HEK293 (cell line): ENCODE results near the gene DPP6.

ENCODE experiments used
- ZBTB1 ChIP-seq: fragments of 450-650 bp; formaldehyde crosslinking; IDR thresholded peaks from 2 replicates; pipeline ENCODE4 v1.5.1; 2016; ENCODE audit warnings: missing biosample characterization, missing genetic modification characterization
- ZNF555 ChIP-seq: fragments of 450-650 bp; formaldehyde crosslinking; conservative IDR thresholded peaks from 2 replicates; pipeline ENCODE4 v1.5.1; 2017; ENCODE audit warnings: missing biosample characterization, mild to moderate bottlenecking, missing genetic modification characterization, inconsistent platforms
- ZNF677 ChIP-seq: fragments of 450-650 bp; IDR thresholded peaks from 2 replicates; pipeline ENCODE4 v1.5.0; 2018; ENCODE audit warnings: missing biosample characterization, mild to moderate bottlenecking, missing genetic modification characterization, moderate library complexity
- TF ChIP-seq, protein P1 (sequence below): fragments of 450-650 bp; formaldehyde crosslinking; IDR thresholded peaks from 2 replicates; pipeline ENCODE4 v1.5.1; 2016; ENCODE audit warnings: missing biosample characterization, missing genetic modification characterization

DNA sequence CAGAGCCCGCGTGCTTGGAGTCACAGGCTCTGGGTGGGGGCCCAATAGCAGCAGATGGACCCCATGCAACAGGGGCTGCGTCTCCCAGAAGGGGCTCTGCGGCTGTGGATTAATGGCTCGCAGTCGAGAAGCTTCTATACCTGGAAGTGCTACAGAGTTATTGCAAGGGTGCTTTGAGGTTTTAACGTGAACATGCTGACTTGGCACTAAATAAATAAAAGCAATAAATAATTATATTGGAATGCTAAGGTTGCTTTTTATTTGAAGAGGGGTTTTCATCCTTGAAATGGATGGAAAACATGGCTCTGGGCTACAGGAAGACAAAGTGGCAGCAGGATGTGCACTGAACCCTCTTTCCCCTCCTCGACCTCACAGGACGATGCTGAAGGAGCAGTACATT lies 828.3 kb downstream of the DPP6 start:
- TF ChIP-seq ZNF555 (tag by site-specific recombination), result no peak
- TF ChIP-seq ZBTB1 (tag by site-specific recombination), result no peak
- no peak for TF ChIP-seq ZNF677 (tag by site-specific recombination)
- TF ChIP-seq, protein P1, sequence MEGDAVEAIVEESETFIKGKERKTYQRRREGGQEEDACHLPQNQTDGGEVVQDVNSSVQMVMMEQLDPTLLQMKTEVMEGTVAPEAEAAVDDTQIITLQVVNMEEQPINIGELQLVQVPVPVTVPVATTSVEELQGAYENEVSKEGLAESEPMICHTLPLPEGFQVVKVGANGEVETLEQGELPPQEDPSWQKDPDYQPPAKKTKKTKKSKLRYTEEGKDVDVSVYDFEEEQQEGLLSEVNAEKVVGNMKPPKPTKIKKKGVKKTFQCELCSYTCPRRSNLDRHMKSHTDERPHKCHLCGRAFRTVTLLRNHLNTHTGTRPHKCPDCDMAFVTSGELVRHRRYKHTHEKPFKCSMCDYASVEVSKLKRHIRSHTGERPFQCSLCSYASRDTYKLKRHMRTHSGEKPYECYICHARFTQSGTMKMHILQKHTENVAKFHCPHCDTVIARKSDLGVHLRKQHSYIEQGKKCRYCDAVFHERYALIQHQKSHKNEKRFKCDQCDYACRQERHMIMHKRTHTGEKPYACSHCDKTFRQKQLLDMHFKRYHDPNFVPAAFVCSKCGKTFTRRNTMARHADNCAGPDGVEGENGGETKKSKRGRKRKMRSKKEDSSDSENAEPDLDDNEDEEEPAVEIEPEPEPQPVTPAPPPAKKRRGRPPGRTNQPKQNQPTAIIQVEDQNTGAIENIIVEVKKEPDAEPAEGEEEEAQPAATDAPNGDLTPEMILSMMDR, result no peak
